Mesenchymal stem cell (in vitro differentiated cells and primary cell): Measurements from ENCODE around the gene SLC16A4.

Source experiments
- DNase-seq: peaks from one replicate; pipeline ENCODE4 v3.0.0-alpha.2; 2013
- H2AFZ ChIP-seq: one replicate; pipeline ENCODE4 v1.6.1; 2013; ENCODE audit warnings: low read depth, mild to moderate bottlenecking, control low read depth, inconsistent platforms, low read length, moderate library complexity
- H2AK5ac ChIP-seq: 2 replicates; pipeline ENCODE4 v1.6.1; 2013; ENCODE audit warnings: low read length, moderate library complexity, mild to moderate bottlenecking, inconsistent platforms; ENCODE audit not compliant: severe bottlenecking
- H2BK120ac ChIP-seq: one replicate; pipeline ENCODE4 v1.6.1; 2013; ENCODE audit warnings: low read depth, mild to moderate bottlenecking, inconsistent platforms, low read length, moderate library complexity
- H2BK12ac ChIP-seq, 2 experiments: one replicate each; pipeline ENCODE4 v1.6.1; 2013; ENCODE audit warnings: inconsistent platforms in 2 of 2, low read length in 2 of 2, mild to moderate bottlenecking in 2 of 2, moderate library complexity in 2 of 2, control low read depth in 1 of 2
- H2BK15ac ChIP-seq: one replicate; pipeline ENCODE4 v1.6.1; 2013; ENCODE audit warnings: mild to moderate bottlenecking, low read depth, inconsistent platforms; ENCODE audit not compliant: poor library complexity, severe bottlenecking
- H2BK5ac ChIP-seq: 2 replicates; pipeline ENCODE4 v1.6.1; 2013; ENCODE audit warnings: low read depth, mild to moderate bottlenecking, low read length, control low read depth, inconsistent platforms; ENCODE audit not compliant: poor library complexity, severe bottlenecking
- H3K14ac ChIP-seq, 2 experiments: one replicate each; pipeline ENCODE4 v1.6.1; 2013; ENCODE audit warnings: inconsistent platforms in 2 of 2, low read length in 2 of 2, control low read depth in 1 of 2, mild to moderate bottlenecking in 1 of 2, moderate library complexity in 1 of 2
- H3K18ac ChIP-seq, 2 experiments: one replicate each; pipeline ENCODE4 v1.6.1; 2013; ENCODE audit warnings: inconsistent platforms in 2 of 2, low read length in 2 of 2, control low read depth in 1 of 2, low read depth in 1 of 2, mild to moderate bottlenecking in 1 of 2
- H3K23ac ChIP-seq, 2 experiments: one replicate each; pipeline ENCODE4 v1.6.1; 2013; ENCODE audit warnings: inconsistent platforms in 2 of 2, low read length in 2 of 2, mild to moderate bottlenecking in 2 of 2, moderate library complexity in 2 of 2, control low read depth in 1 of 2
- H3K27ac ChIP-seq: 2 replicates; pipeline ENCODE4 v1.5.1; 2013; ENCODE audit warnings: mild to moderate bottlenecking, moderate library complexity, low read length, control low read depth, inconsistent platforms; ENCODE audit not compliant: poor library complexity, severe bottlenecking
- H3K27me3 ChIP-seq, 2 experiments: 2 replicates each; pipeline versions ENCODE4 v1.6.1 to v1.7.0; 2013; ENCODE audit warnings: low read length in 2 of 2, mild to moderate bottlenecking in 2 of 2, moderate library complexity in 2 of 2, control low read depth in 1 of 2, inconsistent platforms in 1 of 2; ENCODE audit not compliant: control insufficient read depth in 1 of 2, insufficient read depth in 1 of 2
- H3K36me3 ChIP-seq, 2 experiments: 2 replicates each; pipeline versions ENCODE4 v1.6.1 to v1.7.0; 2013; ENCODE audit warnings: low read length in 2 of 2, control low read depth in 1 of 2, inconsistent platforms in 1 of 2, low read depth in 1 of 2, mild to moderate bottlenecking in 1 of 2; ENCODE audit not compliant: insufficient read depth in 2 of 2, control insufficient read depth in 1 of 2
- H3K4ac ChIP-seq, 2 experiments: one replicate each; pipeline ENCODE4 v1.6.1; 2013; ENCODE audit warnings: inconsistent platforms in 2 of 2, low read length in 2 of 2, mild to moderate bottlenecking in 2 of 2, moderate library complexity in 2 of 2, control low read depth in 1 of 2, low read depth in 1 of 2
- H3K4me1 ChIP-seq: 2 replicates; pipeline ENCODE4 v1.6.1; 2013; ENCODE audit warnings: low read depth, low read length, control low read depth; ENCODE audit not compliant: control insufficient read depth, insufficient read depth
- H3K4me2 ChIP-seq: 2 replicates; pipeline ENCODE4 v1.6.1; 2013; ENCODE audit warnings: low read length, mild to moderate bottlenecking, inconsistent platforms; ENCODE audit not compliant: poor library complexity, severe bottlenecking
- H3K4me3 ChIP-seq, 2 experiments: 2 replicates each; pipeline versions ENCODE4 v1.5.1 to v1.7.0; 2013; ENCODE audit warnings: low read length in 2 of 2, mild to moderate bottlenecking in 2 of 2, control low read depth in 1 of 2, low read depth in 1 of 2; ENCODE audit not compliant: insufficient read depth in 1 of 2
- H3K79me1 ChIP-seq: replicated peaks from 2 replicates; pipeline ENCODE4 v1.6.1; 2013; ENCODE audit warnings: mild to moderate bottlenecking, control low read depth, low read length, inconsistent platforms; ENCODE audit not compliant: poor library complexity, severe bottlenecking
- H3K9ac ChIP-seq: 2 replicates; pipeline ENCODE4 v1.7.0; 2013; ENCODE audit warnings: mild to moderate bottlenecking, low read length, moderate library complexity
- H3K9me3 ChIP-seq: 2 replicates; pipeline ENCODE4 v1.7.0; 2013; ENCODE audit warnings: mild to moderate bottlenecking, low read length; ENCODE audit not compliant: control insufficient read depth
- H4K8ac ChIP-seq: one replicate; pipeline ENCODE4 v1.6.1; 2013; ENCODE audit warnings: inconsistent platforms, mild to moderate bottlenecking, low read length, moderate library complexity
- H4K91ac ChIP-seq: one replicate; pipeline ENCODE4 v1.6.1; 2013; ENCODE audit warnings: mild to moderate bottlenecking, low read length, inconsistent platforms
- WGBS: methylation state at CpG from one replicate; pipeline ENCODE4 v1.1.7; 2013; ENCODE audit warnings: mixed read lengths; 5-methylcytosine and 5-hydroxymethylcytosine counted together

The SLC16A4 gene

GRCh38 chr1:110361856-110362255 lies 29.0 kb downstream of the SLC16A4 start:
- no peak overlapping the region for H3K27ac ChIP-seq
- 100% methylated on average over 1 of the region's 1 CpG for WGBS
- no peaks in the 10 kb centered on the region for H3K4me1 ChIP-seq
- H2BK12ac ChIP-seq, result no peak overlapping the region
- no peak for DNase-seq
- no peak overlapping the region for H3K23ac ChIP-seq
- no peaks in the 10 kb centered on the region for H3K27me3 ChIP-seq
- no peak overlapping the region for H3K4me3 ChIP-seq
- H3K9me3 ChIP-seq, result no peaks in the 10 kb centered on the region
- no peak overlapping the region for H2BK15ac ChIP-seq
- peaks cover 15 to 29% of the 10 kb centered on the region in 2 experiments for H3K36me3 ChIP-seq
- peaks cover 10% of the 10 kb centered on the region for H3K79me1 ChIP-seq
- no peak overlapping the region for H3K18ac ChIP-seq
- H2BK5ac ChIP-seq, result no peak overlapping the region
- H2AFZ ChIP-seq, result no peak overlapping the region
- H3K4ac ChIP-seq, result no peak overlapping the region
- H2BK120ac ChIP-seq, result no peak overlapping the region
- no peak overlapping the region for H4K91ac ChIP-seq
- H3K4me2 ChIP-seq, result no peak overlapping the region
- H2AK5ac ChIP-seq, result no peak overlapping the region
- H3K14ac ChIP-seq, result no peak overlapping the region
- no peak overlapping the region for H3K9ac ChIP-seq
- H4K8ac ChIP-seq, result no peak overlapping the region

DNA sequence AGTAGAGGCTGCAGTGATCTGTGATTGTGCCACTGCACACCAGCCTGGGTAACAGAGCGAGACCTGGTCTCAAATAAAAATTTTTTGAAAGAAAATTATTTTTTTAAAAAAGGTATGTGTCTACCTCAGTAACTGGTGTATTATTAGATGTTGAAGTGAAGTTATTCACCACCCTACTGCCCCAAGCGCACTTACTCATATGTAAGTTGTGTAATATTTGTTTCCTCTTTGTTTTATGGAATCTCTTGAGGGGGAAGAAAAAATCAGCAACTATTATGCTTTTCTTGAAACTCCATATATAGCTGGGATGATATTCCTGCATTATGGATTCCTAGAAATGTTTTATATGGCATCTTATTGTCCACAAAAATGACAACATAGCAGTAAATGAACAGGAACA lies 30.4 kb downstream of the SLC16A4 start:
- Histone ChIP-seq H3K14ac (no peak overlapping the region), H2BK120ac (no peak overlapping the region), H3K4me1 (no peaks in the 10 kb centered on the region), H3K36me3 (peaks cover 10 to 26% of the 10 kb centered on the region in 2 experiments), H3K18ac (no peak overlapping the region), H2AK5ac (no peak overlapping the region), H3K9ac (no peak overlapping the region), H2BK12ac (no peak overlapping the region), H3K9me3 (no peaks in the 10 kb centered on the region), H3K4me2 (no peak overlapping the region), H4K8ac (no peak overlapping the region), H3K4me3 (no peak overlapping the region), H3K27me3 (no peaks in the 10 kb centered on the region), H2AFZ (no peak overlapping the region), H3K79me1 (peaks cover 8% of the 10 kb centered on the region), H4K91ac (no peak overlapping the region), H2BK5ac (no peak overlapping the region), H3K27ac (no peak overlapping the region), H2BK15ac (no peak overlapping the region), H3K23ac (no peak overlapping the region), H3K4ac (no peak overlapping the region)
- DNase-seq, result no peak
- no CpG with 5 or more reads among the region's 2 CpGs for WGBS

DNA sequence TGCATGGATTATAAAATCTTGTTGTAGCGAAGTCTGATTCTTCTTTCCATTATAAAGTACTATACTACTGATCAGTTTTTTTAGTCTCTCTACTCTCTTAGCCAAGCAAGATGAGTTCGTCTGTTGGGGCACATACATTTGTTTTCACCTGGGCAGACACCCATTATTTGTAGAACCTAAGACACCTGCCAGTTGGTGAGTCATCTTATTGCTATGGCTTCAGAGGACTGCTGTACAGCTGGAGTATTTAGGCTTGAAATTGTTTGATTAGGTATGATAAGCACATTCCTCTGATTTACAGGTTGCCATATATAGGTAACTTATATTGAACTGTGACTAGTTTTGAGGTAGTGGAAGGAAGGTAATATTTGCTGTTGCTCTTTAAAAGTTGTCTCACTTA lies 34.4 kb downstream of the SLC16A4 start:
- WGBS, result 96% methylated on average over 2 of the region's 2 CpGs
- Histone ChIP-seq H3K14ac (no peak overlapping the region), H3K4me3 (no peak overlapping the region), H3K79me1 (peaks cover 8% of the 10 kb centered on the region), H3K27ac (no peak overlapping the region), H4K8ac (no peak overlapping the region), H3K4ac (no peak overlapping the region), H3K4me1 (no peaks in the 10 kb centered on the region), H3K36me3 (peaks cover 13 to 19% of the 10 kb centered on the region in 2 experiments), H3K23ac (no peak overlapping the region), H2BK5ac (no peak overlapping the region), H3K9me3 (no peaks in the 10 kb centered on the region), H3K27me3 (no peaks in the 10 kb centered on the region), H3K4me2 (no peak overlapping the region), H2BK15ac (no peak overlapping the region), H4K91ac (no peak overlapping the region), H3K9ac (no peak overlapping the region), H2BK120ac (no peak overlapping the region), H2AFZ (no peak overlapping the region), H2AK5ac (no peak overlapping the region), H2BK12ac (no peak overlapping the region), H3K18ac (no peak overlapping the region)
- no peak for DNase-seq

DNA sequence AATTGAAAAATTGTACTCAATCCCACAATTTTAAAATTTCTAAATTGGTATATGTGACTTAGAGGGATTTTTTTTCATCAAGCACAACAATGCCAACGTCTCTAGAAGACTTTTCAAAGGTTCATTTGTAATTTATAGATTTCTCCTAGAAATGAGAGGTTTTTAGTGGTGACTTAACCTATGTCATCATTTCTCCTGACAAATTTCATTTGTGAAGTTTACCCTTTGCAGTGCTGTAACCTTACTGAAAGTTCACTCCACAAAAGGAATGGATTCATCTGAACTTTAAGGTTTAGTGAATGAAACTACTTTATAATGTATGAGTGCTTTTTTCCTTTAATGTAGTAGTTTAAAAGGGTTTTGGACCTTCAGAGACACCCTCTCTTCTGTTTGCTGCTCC lies 35.5 kb downstream of the SLC16A4 start:
- WGBS, result no CpG with 5 or more reads among the region's 1 CpG
- H2AK5ac ChIP-seq, result no peak overlapping the region
- no peak overlapping the region for H3K4me2 ChIP-seq
- H3K4ac ChIP-seq, result no peak overlapping the region
- H3K27me3 ChIP-seq, result no peaks in the 10 kb centered on the region
- H3K9ac ChIP-seq, result no peak overlapping the region
- no peak overlapping the region for H3K18ac ChIP-seq
- peaks cover 8% of the 10 kb centered on the region for H3K79me1 ChIP-seq
- H3K14ac ChIP-seq, result no peak overlapping the region
- H3K4me1 ChIP-seq, result no peaks in the 10 kb centered on the region
- no peak overlapping the region for H4K91ac ChIP-seq
- H3K23ac ChIP-seq, result no peak overlapping the region
- no peak for DNase-seq
- no peak overlapping the region for H4K8ac ChIP-seq
- no peak overlapping the region for H2AFZ ChIP-seq
- no peak overlapping the region for H3K27ac ChIP-seq
- H2BK120ac ChIP-seq, result no peak overlapping the region
- H3K4me3 ChIP-seq, result no peak overlapping the region
- H2BK15ac ChIP-seq, result no peak overlapping the region
- no peaks in the 10 kb centered on the region for H3K9me3 ChIP-seq
- no peak overlapping the region for H2BK5ac ChIP-seq
- no peak overlapping the region for H2BK12ac ChIP-seq
- H3K36me3 ChIP-seq, result peaks cover 13 to 24% of the 10 kb centered on the region in 2 experiments
